ENCODE results near the gene KCTD10. TPM values are rescaled to one million over a fixed set of nuclear protein-coding genes. Genes with fewer than 3 reads are reported as not detected.
A peak's percentile ranks its signal among the peaks of the same experiment; 100 is the strongest.

KCTD10 gene
- total RNA-seq, 1 donor from 2014 or later = 61.4 TPM

DNA sequence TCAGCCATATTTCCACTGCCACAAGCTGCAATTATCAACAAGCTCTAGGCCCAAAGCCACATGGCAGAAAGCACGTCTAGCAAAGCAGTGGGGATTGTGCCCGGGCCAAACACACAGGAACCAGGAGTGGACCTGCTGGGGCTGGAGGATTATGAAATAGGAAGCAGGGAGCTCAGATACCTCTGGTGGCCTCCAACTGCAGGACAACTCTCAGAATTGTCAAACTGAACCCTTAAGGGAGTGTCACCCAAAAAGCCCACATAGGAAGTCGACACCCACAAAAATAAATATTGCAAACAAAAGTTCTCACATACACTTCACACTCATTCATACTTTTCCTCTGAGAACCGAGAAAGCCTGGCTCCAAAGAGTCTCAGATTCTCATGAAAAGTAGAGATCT, 26.1 kb downstream of the KCTD10 start:
- H3K9me3 ChIP-seq = no peaks in the 10 kb centered on the region
- intact Hi-C loops (cut with DNase I) = no loop called here
- no peaks in the 10 kb centered on the region for H3K27me3 ChIP-seq (ENCODE audit: low read depth)
- DNase-seq (no peak), ATAC-seq (no peak)
- peaks cover 99% of the 10 kb centered on the region for H3K36me3 ChIP-seq
- peaks cover 12% of the 10 kb centered on the region for H3K4me1 ChIP-seq
- H3K27ac ChIP-seq = no peak overlapping the region
- no peak for TF ChIP-seq CTCF (IDR thresholded peaks at IDR 0.05)
- H3K4me3 ChIP-seq = no peak overlapping the region

DNA sequence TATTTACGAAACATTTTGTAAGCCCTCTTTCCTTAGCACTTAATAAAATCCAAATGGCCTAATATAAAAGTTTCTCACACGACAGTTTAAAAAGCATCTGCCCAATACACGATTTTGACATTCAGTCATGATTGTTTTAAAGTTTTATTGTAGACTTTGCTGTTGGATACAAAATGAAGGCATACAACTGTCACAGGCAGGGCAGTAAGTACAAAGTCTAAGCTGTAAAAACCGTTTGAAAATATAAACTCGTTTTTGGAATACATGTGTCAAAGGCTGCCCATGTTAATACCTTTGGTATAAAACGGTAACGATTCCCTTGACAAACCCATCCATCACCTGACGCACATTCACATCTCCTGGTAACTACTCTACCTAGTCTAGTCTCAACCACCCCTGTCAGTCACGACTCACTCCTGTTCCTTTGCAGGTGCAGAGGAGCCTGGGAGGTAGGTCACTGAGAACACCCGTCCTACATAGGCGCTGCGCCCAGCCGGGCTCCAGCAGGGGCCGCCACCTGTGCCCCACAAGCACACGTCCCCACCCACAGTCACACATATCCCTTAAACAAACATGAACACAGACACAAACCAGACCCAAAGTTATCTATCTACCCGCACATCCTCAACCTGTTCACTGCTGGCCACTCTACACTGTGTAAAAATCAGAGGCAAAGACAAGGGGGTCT, 27.1 kb downstream of the KCTD10 start:
- no peak overlapping the region for H3K4me3 ChIP-seq
- H3K4me1 ChIP-seq = peaks cover 12% of the 10 kb centered on the region
- H3K9me3 ChIP-seq = no peaks in the 10 kb centered on the region
- H3K36me3 ChIP-seq = peaks cover 99% of the 10 kb centered on the region
- intact Hi-C loops (cut with DNase I) = no loop called here
- DNase-seq (no peak), ATAC-seq (peak in 1 of 2 donors; percentile 34)
- no peak overlapping the region for H3K27ac ChIP-seq
- TF ChIP-seq CTCF (IDR thresholded peaks at IDR 0.05) = no peak
- no peaks in the 10 kb centered on the region for H3K27me3 ChIP-seq (ENCODE audit: low read depth)

DNA sequence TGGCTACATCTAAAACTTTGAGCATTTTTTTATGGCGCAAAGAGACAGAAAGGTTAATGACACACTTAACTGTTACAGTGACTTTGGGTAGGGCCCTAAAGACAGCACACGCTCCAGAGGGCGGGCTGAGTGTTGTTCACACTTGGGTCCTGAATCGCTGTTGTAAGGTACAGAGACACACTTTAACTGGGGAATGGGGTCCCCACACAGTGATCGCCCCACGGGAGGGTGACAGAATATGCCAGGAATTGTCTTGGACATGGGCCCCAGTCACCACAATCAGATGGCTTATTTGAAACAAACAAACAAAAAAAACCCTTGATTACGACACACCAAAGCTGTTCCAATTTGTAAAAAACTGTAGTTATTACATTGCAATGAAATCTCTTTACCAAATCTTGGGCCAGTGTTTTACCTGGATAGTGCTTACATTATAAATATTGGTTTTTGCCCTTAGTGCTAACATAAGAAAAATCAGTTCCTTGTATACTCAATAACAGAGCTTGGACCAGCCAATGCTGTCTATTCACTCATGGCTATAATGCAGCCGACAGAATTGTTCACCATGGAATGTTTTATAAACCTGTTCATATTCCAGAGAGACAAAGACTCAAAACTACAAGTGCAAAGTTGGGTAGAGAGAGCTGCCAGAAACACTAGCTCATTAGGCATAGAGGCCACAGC, 28.3 kb downstream of the KCTD10 start:
- H3K4me3 ChIP-seq = no peak overlapping the region
- peaks cover 89% of the 10 kb centered on the region for H3K36me3 ChIP-seq
- peaks cover 12% of the 10 kb centered on the region for H3K4me1 ChIP-seq
- no peaks in the 10 kb centered on the region for H3K27me3 ChIP-seq (ENCODE audit: low read depth)
- TF ChIP-seq CTCF (IDR thresholded peaks at IDR 0.05) = no peak
- intact Hi-C loops (cut with DNase I) = no loop called here
- DNase-seq (no peak), ATAC-seq (no peak)
- no peaks in the 10 kb centered on the region for H3K9me3 ChIP-seq
- H3K27ac ChIP-seq = no peak overlapping the region

DNA sequence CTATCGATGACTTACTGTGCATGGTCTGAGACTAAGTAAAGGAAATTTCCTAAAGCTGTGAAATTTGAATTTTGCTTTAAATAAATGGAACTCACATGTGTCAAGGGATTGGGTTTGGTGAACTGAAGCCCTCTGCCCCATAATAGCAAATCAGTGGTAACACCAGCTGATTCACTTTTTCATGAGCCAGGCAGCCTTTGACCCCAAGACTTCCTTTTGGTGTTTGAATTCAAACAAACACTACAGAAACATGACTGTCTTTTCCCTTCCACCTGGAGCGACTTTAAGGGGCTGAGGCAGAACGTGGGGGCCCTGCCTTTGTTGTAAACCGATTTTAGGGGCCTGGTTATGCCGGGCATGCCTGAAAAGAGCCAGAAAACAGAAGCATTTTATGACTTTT, 28.8 kb downstream of the KCTD10 start:
- no peak for TF ChIP-seq CTCF (IDR thresholded peaks at IDR 0.05)
- no peak overlapping the region for H3K4me3 ChIP-seq
- peaks cover 12% of the 10 kb centered on the region for H3K4me1 ChIP-seq
- no peaks in the 10 kb centered on the region for H3K27me3 ChIP-seq (ENCODE audit: low read depth)
- H3K9me3 ChIP-seq = no peaks in the 10 kb centered on the region
- H3K36me3 ChIP-seq = peaks cover 84% of the 10 kb centered on the region
- H3K27ac ChIP-seq = no peak overlapping the region
- no peak for ATAC-seq
- no peak for DNase-seq
- intact Hi-C loops (cut with DNase I) = no loop called here

DNA sequence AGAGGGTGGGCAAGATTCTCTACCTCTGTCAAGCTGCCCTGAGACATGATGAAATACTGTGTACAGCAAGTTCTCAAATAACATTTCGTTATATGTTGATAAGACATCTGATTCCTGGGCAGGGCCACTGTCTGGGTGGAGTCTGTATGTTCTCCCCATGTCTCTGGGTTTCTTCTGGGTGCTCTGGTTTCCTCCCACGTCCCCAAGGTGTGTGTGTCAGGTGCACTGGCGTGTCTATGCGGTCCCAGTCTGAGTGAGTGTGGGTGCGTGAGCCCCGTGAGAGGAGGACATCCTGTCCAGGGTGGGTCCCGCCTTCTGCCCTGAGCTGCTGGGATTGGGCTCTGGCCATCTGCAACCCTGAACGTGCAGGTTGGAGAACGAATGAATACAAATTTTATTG, 29.6 kb downstream of the KCTD10 start:
- DNase-seq (no peak), ATAC-seq (no peak)
- Histone ChIP-seq H3K27ac (no peak overlapping the region), H3K4me1 (peaks cover 10% of the 10 kb centered on the region), H3K9me3 (no peaks in the 10 kb centered on the region), H3K36me3 (peaks cover 76% of the 10 kb centered on the region), H3K27me3 (ENCODE audit: low read depth) (no peaks in the 10 kb centered on the region), H3K4me3 (no peak overlapping the region)
- intact Hi-C loops (cut with DNase I) = no loop called here
- TF ChIP-seq CTCF (IDR thresholded peaks at IDR 0.05) = no peak

All from lower lobe of right lung (tissue), 2 donors.